HCT116 (cell line): Measurements from ENCODE around the gene SSTR3. TPM values are rescaled to one million over a fixed set of nuclear protein-coding genes. Genes with fewer than 3 reads are reported as not detected.

ENCODE experiments used
- ATAC-seq: fragments of 200-7000 bp; cut with Tn5 transposase; 2 replicates; pipeline ENCODE4 v1.9.1; 2020; ENCODE audit warnings: mild to moderate bottlenecking, moderate library complexity
- BruUV-seq: library from RNA; stranded (reverse); fragments of 400-500 nt; replicated peaks from 2 replicates; lab custom pipeline; 2021; lab: Mats Ljungman, UMichigan
- CTCF ChIA-PET: fragments of 300-600 bp; sonication (Branson Sonifier 250); formaldehyde crosslinking; loops from one replicate; lab custom pipeline; 2021; ENCODE audit warnings: antibody characterized with exemption; lab: Charles Lee
- POLR2A ChIA-PET: fragments of 300-600, 350-600 bp; sonication (Branson Sonifier 250); formaldehyde crosslinking; loops from one replicate; lab custom pipeline; 2021; ENCODE audit warnings: antibody characterized with exemption; lab: Charles Lee
- RAD21 ChIA-PET, 2 experiments: fragments of 300-600 bp; sonication (Branson Sonifier 250); formaldehyde crosslinking; loops; one replicate each; lab custom pipeline; 2023; ENCODE audit warnings: low total read pairs in 2 of 2; ENCODE audit not compliant: uncharacterized antibody in 2 of 2, unreplicated experiment in 2 of 2, low non-redundant PET in 1 of 2; lab: Charles Lee
- DNase-seq: peaks from one replicate; pipeline ENCODE4 v3.0.0-alpha.2; 2010; ENCODE audit warnings: low read depth, low spot score
- H2AFZ ChIP-seq: fragments of 200-600 bp; shearing (Covaris generic), sonication (generic); 2 replicates; pipeline ENCODE4 v1.6.1; 2017; ENCODE audit warnings: low read depth, mixed run types, mixed read lengths, antibody characterized with exemption, low read length; ENCODE audit not compliant: poor library complexity, severe bottlenecking
- H3K27ac ChIP-seq: 2 replicates; pipeline ENCODE4 v1.5.1; 2012; ENCODE audit warnings: low read depth, low read length
- H3K27me3 ChIP-seq: fragments of 200-600 bp; sonication (generic); 2 replicates; pipeline ENCODE4 v1.6.1; 2016; ENCODE audit warnings: mixed run types, low read length, mixed read lengths; ENCODE audit not compliant: insufficient read depth
- H3K36me3 ChIP-seq, 2 experiments: fragments of 200-500 bp in 1 of 2; fragments of 200-600 bp in 1 of 2; sonication (Bioruptor generic) in 1 of 2; sonication (generic) in 1 of 2; 2 replicates each; pipeline versions ENCODE4 v1.5.1 to v1.6.1; 2014 to 2016; ENCODE audit warnings: low read length in 2 of 2, inconsistent platforms in 1 of 2, mixed read lengths in 1 of 2, mixed run types in 1 of 2; ENCODE audit not compliant: insufficient read depth in 2 of 2, control insufficient read depth in 1 of 2
- H3K4me1 ChIP-seq, 2 experiments: fragments of 200-600 bp in 1 of 2; sonication (generic) in 1 of 2; 2 replicates each; pipeline versions ENCODE4 v1.5.1 to v1.6.1; 2012 to 2017; ENCODE audit warnings: low read length in 2 of 2, inconsistent platforms in 1 of 2, mild to moderate bottlenecking in 1 of 2, mixed read lengths in 1 of 2, mixed run types in 1 of 2, moderate library complexity in 1 of 2; ENCODE audit not compliant: insufficient read depth in 2 of 2, control insufficient read depth in 1 of 2
- H3K4me2 ChIP-seq: fragments of 200-600 bp; sonication (generic); 2 replicates; pipeline ENCODE4 v1.6.1; 2017; ENCODE audit warnings: mixed run types, low read length, mixed read lengths
- H3K4me3 ChIP-seq, 2 experiments: fragments of 200-600 bp in 1 of 2; sonication (generic) in 1 of 2; replicated peaks in 1 of 2; 2 replicates each; pipeline ENCODE4 v1.5.1; 2011 to 2016; ENCODE audit warnings: low read length in 2 of 2, control low read depth in 1 of 2, low read depth in 1 of 2, mild to moderate bottlenecking in 1 of 2, mixed read lengths in 1 of 2, mixed run types in 1 of 2
- H3K79me2 ChIP-seq: fragments of 200-600 bp; sonication (generic); 2 replicates; pipeline ENCODE4 v1.6.1; 2017; ENCODE audit warnings: mild to moderate bottlenecking, mixed run types, low read length, moderate library complexity, mixed read lengths; ENCODE audit not compliant: insufficient read depth
- H3K9ac ChIP-seq: fragments of 200-600 bp; sonication (generic); 2 replicates; pipeline ENCODE4 v1.6.1; 2016; ENCODE audit warnings: low read length, mixed read lengths
- H3K9me2 ChIP-seq: fragments of 200-600 bp; sonication (generic), shearing (Covaris generic); 2 replicates; pipeline ENCODE4 v1.6.1; 2017; ENCODE audit warnings: mixed run types, mild to moderate bottlenecking, moderate library complexity; ENCODE audit not compliant: insufficient read depth
- H3K9me3 ChIP-seq, 2 experiments: fragments of 200-500 bp in 1 of 2; fragments of 200-600 bp in 1 of 2; sonication (Bioruptor generic) in 1 of 2; sonication (generic) in 1 of 2; 2 replicates each; pipeline ENCODE4 v1.6.1; 2014 to 2017; ENCODE audit warnings: low read length in 2 of 2, mixed read lengths in 2 of 2, inconsistent platforms in 1 of 2, low read depth in 1 of 2, mild to moderate bottlenecking in 1 of 2, mixed run types in 1 of 2, moderate library complexity in 1 of 2; ENCODE audit not compliant: control insufficient read depth in 1 of 2, insufficient read depth in 1 of 2
- H4K20me1 ChIP-seq: fragments of 200-600 bp; sonication (generic), shearing (Covaris generic); 2 replicates; pipeline ENCODE4 v1.6.1; 2017; ENCODE audit warnings: mixed run types, mild to moderate bottlenecking, moderate library complexity; ENCODE audit not compliant: insufficient read depth
- EGR1 ChIP-seq: IDR thresholded peaks from 2 replicates; pipeline ENCODE4 v1.6.1; 2012; ENCODE audit warnings: low read depth
- JUND ChIP-seq: IDR thresholded peaks from 2 replicates; pipeline ENCODE4 v1.6.1; 2012
- REST ChIP-seq: IDR thresholded peaks from 2 replicates; pipeline ENCODE4 v1.6.1; 2012; ENCODE audit warnings: low read depth
- SP1 ChIP-seq: IDR thresholded peaks from 2 replicates; pipeline ENCODE4 v1.6.1; 2012; ENCODE audit warnings: low read depth
- ZNF274 ChIP-seq: fragments of 200-500 bp; sonication (Bioruptor generic); IDR thresholded peaks from 2 replicates; pipeline ENCODE4 v1.6.1; 2014; ENCODE audit warnings: mild to moderate bottlenecking, low read depth, low read length, inconsistent platforms
- intact Hi-C: fragments of 100-400 bp; cut with micrococcal nuclease; formaldehyde crosslinking; loops from 2 replicates; pipeline ENCODE4 v1.10.0; 2022
- total RNA-seq: library from RNA; stranded (reverse); gene quantifications from one replicate; pipeline ENCODE4 v1.2.1, GENCODE V29; 2021; ENCODE audit not compliant: unreplicated experiment
- TF ChIP-seq, protein P1 (sequence below): IDR thresholded peaks from 2 replicates; pipeline ENCODE4 v1.6.1; 2011; ENCODE audit warnings: mild to moderate bottlenecking, low read length, moderate library complexity; ENCODE audit not compliant: insufficient replicate concordance; ENCODE audit errors: extremely low read depth

SSTR3 gene
- total RNA-seq, 1 experiment from 2014 or later, result not detected

- no peak overlapping the region for H3K27ac ChIP-seq
- H4K20me1 ChIP-seq, result no peaks in the 10 kb centered on the region
- CTCF ChIA-PET, result no interaction called here
- RAD21 ChIA-PET, result no interaction called here
- no peaks in the 10 kb centered on the region for H3K27me3 ChIP-seq
- no peaks in the 10 kb centered on the region for H3K9me3 ChIP-seq
- H3K4me2 ChIP-seq, result no peak overlapping the region
- intact Hi-C loops, result no loop called here
- peaks cover 10 to 33% of the 10 kb centered on the region in 2 experiments for H3K4me1 ChIP-seq
- H3K9ac ChIP-seq, result no peak overlapping the region
- TF ChIP-seq EGR1 (no peak), ZNF274 (no peak), JUND (no peak), REST (no peak), SP1 (no peak)
- TF ChIP-seq, protein P1, sequence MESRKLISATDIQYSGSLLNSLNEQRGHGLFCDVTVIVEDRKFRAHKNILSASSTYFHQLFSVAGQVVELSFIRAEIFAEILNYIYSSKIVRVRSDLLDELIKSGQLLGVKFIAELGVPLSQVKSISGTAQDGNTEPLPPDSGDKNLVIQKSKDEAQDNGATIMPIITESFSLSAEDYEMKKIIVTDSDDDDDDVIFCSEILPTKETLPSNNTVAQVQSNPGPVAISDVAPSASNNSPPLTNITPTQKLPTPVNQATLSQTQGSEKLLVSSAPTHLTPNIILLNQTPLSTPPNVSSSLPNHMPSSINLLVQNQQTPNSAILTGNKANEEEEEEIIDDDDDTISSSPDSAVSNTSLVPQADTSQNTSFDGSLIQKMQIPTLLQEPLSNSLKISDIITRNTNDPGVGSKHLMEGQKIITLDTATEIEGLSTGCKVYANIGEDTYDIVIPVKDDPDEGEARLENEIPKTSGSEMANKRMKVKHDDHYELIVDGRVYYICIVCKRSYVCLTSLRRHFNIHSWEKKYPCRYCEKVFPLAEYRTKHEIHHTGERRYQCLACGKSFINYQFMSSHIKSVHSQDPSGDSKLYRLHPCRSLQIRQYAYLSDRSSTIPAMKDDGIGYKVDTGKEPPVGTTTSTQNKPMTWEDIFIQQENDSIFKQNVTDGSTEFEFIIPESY, result no peak
- DNase-seq, result no peak
- no peaks in the 10 kb centered on the region for H3K36me3 ChIP-seq
- no peak overlapping the region for H2AFZ ChIP-seq
- H3K79me2 ChIP-seq, result peaks cover 7% of the 10 kb centered on the region; the same call in 1 of the 2 replicates
- BruUV-seq, result no TSS peak
- POLR2A ChIA-PET, result interaction anchor here (1.8 kb wide), 1 partner anchor 10 kb away, joined by 5 read pairs; no protein-coding TSS in a partner anchor
- no peak for ATAC-seq
- H3K9me2 ChIP-seq, result no peaks in the 10 kb centered on the region
- H3K4me3 ChIP-seq, result no peak overlapping the region
These were observed 27.3 kb upstream of the SSTR3 start for GRCh38 chr22:37239336-37240239.
